ENCODE measurements around the gene SLC35E2B.
A peak's percentile ranks its signal among the peaks of the same experiment; 100 is the strongest.

SLC35E2B gene

GRCh38 chr1:1621173-1622009, 71.2 kb downstream of the SLC35E2B start:
- H3K9me2 ChIP-seq (replicated peaks; ENCODE audit: low read depth, low read length) = no peaks in the 10 kb centered on the region
- no peak overlapping the region for H3K4me3 ChIP-seq (ENCODE audit: low read length, poor library complexity, severe bottlenecking)
- no peaks in the 10 kb centered on the region for H3F3A ChIP-seq (ENCODE audit: low read depth)
- H3K4me2 ChIP-seq (ENCODE audit: low read depth, low read length, poor library complexity, severe bottlenecking) = no peak overlapping the region
- no peak overlapping the region for H2AFZ ChIP-seq (ENCODE audit: low read length)
- TF ChIP-seq CTCF (conservative IDR thresholded peaks at IDR 0.05; ENCODE audit: low read length) (no peak), EZH2phosphoT487 (IDR thresholded peaks at IDR 0.05; ENCODE audit: borderline replicate concordance) (no peak)
- H4K20me1 ChIP-seq (ENCODE audit: insufficient read depth, low read length, poor library complexity, severe bottlenecking) = peaks cover 5% of the 10 kb centered on the region
- no peak overlapping the region for H3K9ac ChIP-seq (ENCODE audit: low read depth, low read length, poor library complexity, severe bottlenecking)
- no peaks in the 10 kb centered on the region for H3K27me3 ChIP-seq (ENCODE audit: insufficient read depth, low read length, poor library complexity, severe bottlenecking)
- no peaks in the 10 kb centered on the region for H3K36me3 ChIP-seq (ENCODE audit: insufficient read depth, low read length)
- H3K9me3 ChIP-seq (ENCODE audit: insufficient read depth, low read depth, low read length) = no peaks in the 10 kb centered on the region
- H3K4me1 ChIP-seq (ENCODE audit: insufficient read depth, low read length, poor library complexity, severe bottlenecking) = peaks cover 13% of the 10 kb centered on the region
- peaks cover 10% of the 10 kb centered on the region for H3K79me2 ChIP-seq (ENCODE audit: insufficient read depth, low read length)

GRCh38 chr1:1620433-1621139, 72.0 kb downstream of the SLC35E2B start:
- Histone ChIP-seq H3K79me2 (ENCODE audit: insufficient read depth, low read length) (peaks cover 13% of the 10 kb centered on the region), H3K36me3 (ENCODE audit: insufficient read depth, low read length) (no peaks in the 10 kb centered on the region), H4K20me1 (ENCODE audit: insufficient read depth, low read length, poor library complexity, severe bottlenecking) (peaks cover 7% of the 10 kb centered on the region), H3K4me2 (ENCODE audit: low read depth, low read length, poor library complexity, severe bottlenecking) (no peak overlapping the region), H3K9me2 (replicated peaks; ENCODE audit: low read depth, low read length) (no peaks in the 10 kb centered on the region), H3K4me3 (ENCODE audit: low read length, poor library complexity, severe bottlenecking) (no peak overlapping the region), H3F3A (ENCODE audit: low read depth) (no peaks in the 10 kb centered on the region), H3K9ac (ENCODE audit: low read depth, low read length, poor library complexity, severe bottlenecking) (no peak overlapping the region), H3K9me3 (ENCODE audit: insufficient read depth, low read depth, low read length) (no peaks in the 10 kb centered on the region), H2AFZ (ENCODE audit: low read length) (no peak overlapping the region), H3K27me3 (ENCODE audit: insufficient read depth, low read length, poor library complexity, severe bottlenecking) (no peaks in the 10 kb centered on the region), H3K4me1 (ENCODE audit: insufficient read depth, low read length, poor library complexity, severe bottlenecking) (peaks cover 15% of the 10 kb centered on the region)
- no peak for TF ChIP-seq EZH2phosphoT487 (IDR thresholded peaks at IDR 0.05; ENCODE audit: borderline replicate concordance)
- TF ChIP-seq CTCF (conservative IDR thresholded peaks at IDR 0.05; ENCODE audit: low read length) = no peak

- H2AFZ ChIP-seq (ENCODE audit: low read length) = no peak overlapping the region
- peaks cover 15% of the 10 kb centered on the region for H3K4me1 ChIP-seq (ENCODE audit: insufficient read depth, low read length, poor library complexity, severe bottlenecking)
- H3F3A ChIP-seq (ENCODE audit: low read depth) = no peaks in the 10 kb centered on the region
- no peak overlapping the region for H3K4me3 ChIP-seq (ENCODE audit: low read length, poor library complexity, severe bottlenecking)
- no peaks in the 10 kb centered on the region for H3K9me3 ChIP-seq (ENCODE audit: insufficient read depth, low read depth, low read length)
- H3K79me2 ChIP-seq (ENCODE audit: insufficient read depth, low read length) = peaks cover 14% of the 10 kb centered on the region
- TF ChIP-seq EZH2phosphoT487 (IDR thresholded peaks at IDR 0.05; ENCODE audit: borderline replicate concordance) (no peak), CTCF (conservative IDR thresholded peaks at IDR 0.05; ENCODE audit: low read length) (peak; percentile 51)
- no peaks in the 10 kb centered on the region for H3K27me3 ChIP-seq (ENCODE audit: insufficient read depth, low read length, poor library complexity, severe bottlenecking)
- H3K9me2 ChIP-seq (replicated peaks; ENCODE audit: low read depth, low read length) = no peaks in the 10 kb centered on the region
- H3K9ac ChIP-seq (ENCODE audit: low read depth, low read length, poor library complexity, severe bottlenecking) = no peak overlapping the region
- H3K4me2 ChIP-seq (ENCODE audit: low read depth, low read length, poor library complexity, severe bottlenecking) = no peak overlapping the region
- H4K20me1 ChIP-seq (ENCODE audit: insufficient read depth, low read length, poor library complexity, severe bottlenecking) = peaks cover 8% of the 10 kb centered on the region
- H3K36me3 ChIP-seq (ENCODE audit: insufficient read depth, low read length) = no peaks in the 10 kb centered on the region
Observed at GRCh38 chr1:1619917-1620361, 72.7 kb downstream of the SLC35E2B start.
